Neuron (in vitro differentiated cells): ENCODE measurements around the gene MBD3L2B.

Experiments used
- H2AFZ ChIP-seq: one replicate; pipeline ENCODE4 v1.6.1; 2013; ENCODE audit warnings: low read depth, mild to moderate bottlenecking, inconsistent platforms, low read length, moderate library complexity
- H3K27me3 ChIP-seq: one replicate; pipeline ENCODE4 v1.6.1; 2013; ENCODE audit warnings: low read length; ENCODE audit not compliant: insufficient read depth
- H3K36me3 ChIP-seq: one replicate; pipeline ENCODE4 v1.6.1; 2013; ENCODE audit warnings: low read length; ENCODE audit not compliant: insufficient read depth
- H3K4me1 ChIP-seq: one replicate; pipeline ENCODE4 v1.6.1; 2013; ENCODE audit warnings: low read length; ENCODE audit not compliant: insufficient read depth
- H3K4me3 ChIP-seq: 2 replicates; pipeline ENCODE4 v1.5.1; 2013; ENCODE audit warnings: mild to moderate bottlenecking, low read length, moderate library complexity
- H3K9me3 ChIP-seq: one replicate; pipeline ENCODE4 v1.6.1; 2013; ENCODE audit warnings: low read length

The MBD3L2B gene

DNA sequence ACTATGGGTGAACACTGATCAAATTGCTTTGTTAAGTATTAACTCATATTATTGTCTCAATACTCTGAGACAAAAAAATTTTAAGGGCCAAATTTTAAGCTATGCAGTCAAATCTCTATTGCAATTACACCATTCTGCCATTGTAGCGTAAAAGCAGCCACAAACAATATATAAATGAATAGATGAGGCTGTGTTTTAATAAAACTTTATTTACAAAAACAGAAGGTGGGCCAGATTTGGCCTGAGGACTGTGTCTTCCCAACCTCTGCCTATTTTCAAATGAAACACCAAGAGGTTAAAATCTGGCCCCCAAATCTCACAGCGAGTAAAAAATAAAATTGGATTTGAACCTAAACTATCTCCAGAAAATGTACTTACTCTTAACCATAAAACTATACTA lies 51.7 kb downstream of the MBD3L2B start:
- Histone ChIP-seq H3K27me3 (peaks cover 2% of the 10 kb centered on the region), H3K4me1 (no peaks in the 10 kb centered on the region), H3K9me3 (no peaks in the 10 kb centered on the region), H3K4me3 (no peak overlapping the region), H2AFZ (no peak overlapping the region), H3K36me3 (no peaks in the 10 kb centered on the region)
